Measurements from ENCODE around the gene PFDN4.

- TF ChIP-seq MAX (IDR thresholded peaks at IDR 0.05; ENCODE audit: low read depth) (no peak), CTCF (IDR thresholded peaks at IDR 0.05) (no peak), YY1 (IDR thresholded peaks at IDR 0.05; ENCODE audit: low read depth) (no peak), RFX5 (IDR thresholded peaks at IDR 0.05; ENCODE audit: low read length) (no peak), NRF1 (IDR thresholded peaks at IDR 0.05; ENCODE audit: low read depth, low read length) (no peak), EP300 (IDR thresholded peaks at IDR 0.05; ENCODE audit: borderline replicate concordance in 1 of 2, low read depth in 1 of 2, low read length in 1 of 2) (no peak), PBX3 (IDR thresholded peaks at IDR 0.05) (no peak), POLR2AphosphoS5 (IDR thresholded peaks at IDR 0.05; ENCODE audit: low read depth, low read length) (no peak), RAD21 (IDR thresholded peaks at IDR 0.05; ENCODE audit: low read length) (no peak), REST (IDR thresholded peaks at IDR 0.05; ENCODE audit: low read depth, low read length) (no peak), EZH2phosphoT487 (IDR thresholded peaks at IDR 0.05; ENCODE audit: borderline replicate concordance, low read depth) (no peak)
Observed at GRCh38 chr20:54162378-54163009, 45.4 kb upstream of the PFDN4 start.
